K562 (cell line): ENCODE measurements around the gene PEX13. TPM values are rescaled to one million over a fixed set of nuclear protein-coding genes. Genes with fewer than 3 reads are reported as not detected.

Experiments used
- ATF4 ChIP-seq: fragments of 450-650 bp; formaldehyde crosslinking; IDR thresholded peaks from 2 replicates; pipeline ENCODE4 v1.4.0; 2022; ENCODE audit warnings: mild to moderate bottlenecking, moderate library complexity
- BRCA1 ChIP-seq, 2 experiments: fragments of 450-650 bp in 1 of 2; sonication (generic) in 1 of 2; formaldehyde crosslinking in 1 of 2; IDR thresholded peaks; 2 replicates each; pipeline versions ENCODE4 v1.5.0 to v1.6.1; 2017 to 2020; ENCODE audit warnings: mild to moderate bottlenecking in 1 of 2, missing genetic modification reagents in 1 of 2
- CHD4 ChIP-seq: fragments of 200-600 bp; sonication (generic); IDR thresholded peaks from 3 replicates; pipeline ENCODE4 v1.6.1; 2012; ENCODE audit warnings: low read depth, mild to moderate bottlenecking, mixed read lengths, low read length, inconsistent platforms; ENCODE audit not compliant: insufficient read depth, insufficient replicate concordance, poor library complexity, severe bottlenecking
- CTCFL ChIP-seq: IDR thresholded peaks from 2 replicates; pipeline ENCODE4 v1.6.1; 2011; ENCODE audit warnings: borderline replicate concordance, low read depth, mild to moderate bottlenecking, moderate library complexity, low read length; ENCODE audit not compliant: insufficient read depth, poor library complexity, severe bottlenecking
- GATAD2A ChIP-seq: fragments of 450-650 bp; IDR thresholded peaks from 2 replicates; pipeline ENCODE4 v1.6.1; 2017
- GTF3C2 ChIP-seq: IDR thresholded peaks from 3 replicates; pipeline ENCODE4 v1.6.1; 2011; ENCODE audit warnings: borderline replicate concordance, mild to moderate bottlenecking, moderate library complexity; ENCODE audit not compliant: insufficient read length; ENCODE audit errors: extremely low read depth
- KAT7 ChIP-seq: sonication (generic); formaldehyde crosslinking; IDR thresholded peaks from 2 replicates; pipeline ENCODE4 v1.8.0; 2022; ENCODE audit warnings: missing genetic modification reagents, mild to moderate bottlenecking, borderline replicate concordance
- NR2C1 ChIP-seq, 2 experiments: fragments of 450-650 bp; IDR thresholded peaks; 2 replicates each; pipeline ENCODE4 v1.6.1; 2017; ENCODE audit warnings: mild to moderate bottlenecking in 2 of 2, antibody characterized with exemption in 1 of 2, inconsistent platforms in 1 of 2, missing compliant biosample characterization in 1 of 2, missing genetic modification characterization in 1 of 2
- NUFIP1 ChIP-seq: fragments of 450-650 bp; IDR thresholded peaks from 2 replicates; pipeline ENCODE4 v1.6.1; 2018; ENCODE audit not compliant: partially characterized antibody
- PATZ1 ChIP-seq: fragments of 250-450 bp; sonication (Bioruptor Pico); IDR thresholded peaks from 2 replicates; pipeline ENCODE4 v1.5.0; 2020; ENCODE audit warnings: mild to moderate bottlenecking, borderline replicate concordance
- PBX2 ChIP-seq, 2 experiments: IDR thresholded peaks in 1 of 2; conservative IDR thresholded peaks in 1 of 2; 2 replicates each; pipeline ENCODE4 v1.6.1; 2016; ENCODE audit warnings: low read depth in 2 of 2, mild to moderate bottlenecking in 1 of 2, missing compliant biosample characterization in 1 of 2, missing genetic modification characterization in 1 of 2, moderate library complexity in 1 of 2
- PHF20 ChIP-seq: fragments of 450-650 bp; IDR thresholded peaks from 2 replicates; pipeline ENCODE4 v1.6.1; 2018; ENCODE audit not compliant: partially characterized antibody
- SRSF7 ChIP-seq: fragments of 200-400 bp; formaldehyde crosslinking; optimal IDR thresholded peaks from 2 replicates; pipeline ENCODE3; 2017; ENCODE audit warnings: mild to moderate bottlenecking, low read depth, low read length
- TAL1 ChIP-seq: fragments of 450-650 bp; IDR thresholded peaks from 2 replicates; pipeline ENCODE4 v1.6.1; 2016; ENCODE audit warnings: mild to moderate bottlenecking
- THRAP3 ChIP-seq: fragments of 450-650 bp; IDR thresholded peaks from 2 replicates; pipeline ENCODE4 v1.6.1; 2016; ENCODE audit warnings: mild to moderate bottlenecking, inconsistent platforms, borderline replicate concordance
- polyA plus RNA-seq, 8 experiments: library from polyadenylated mRNA; depleted of rRNA in 4 of 8; stranded (reverse) in 5 of 8; unstranded in 3 of 8; fragments of >200 nt; fragmentation: Nextera tagmentation in 2 of 8; fragmentation: Illumina TruSeq in 1 of 8; extraction: Ambion mirVana in 2 of 8; extraction: Trizol in 1 of 8; gene quantifications; 2 replicates each; pipeline versions ENCODE4 v1.2.1 to v1.2.3, GENCODE V29; 2011 to 2014; ENCODE audit warnings: inconsistent platforms in 1 of 8, missing spikeins in 1 of 8
- total RNA-seq, 7 experiments: library from RNA; depleted of rRNA in 6 of 7; stranded (reverse); fragments of >200 nt in 6 of 7; fragmentation: Illumina TruSeq in 2 of 7; extraction: Trizol in 2 of 7; gene quantifications; 2 replicates each; pipeline versions ENCODE4 v1.2.1 to v1.2.3, GENCODE V29; 2011 to 2021; ENCODE audit warnings: low replicate concordance in 1 of 7

The PEX13 gene
- total and polyA plus RNA-seq, 9 of the 15 experiments (the other 6 are each of a cell fraction or from before 2014, with no cell fraction given) = 4.0 to 30.4 (median 18.8) TPM

- TF ChIP-seq CTCFL = no peak
- peak; percentile 97 for TF ChIP-seq PHF20
- TF ChIP-seq SRSF7 = no peak
- TF ChIP-seq CHD4 = no peak
- TF ChIP-seq PATZ1 (CRISPR knock-in tag) = no peak
- TF ChIP-seq GTF3C2 = no peak
- no peak for TF ChIP-seq BRCA1 (IDR thresholded peaks at IDR 0.05)
- no peak for TF ChIP-seq BRCA1 (CRISPR knock-in tag; IDR thresholded peaks at IDR 0.05)
- TF ChIP-seq ATF4 (CRISPR knock-in tag) = no peak
- no peak for TF ChIP-seq NUFIP1
- peak; percentile 94 for TF ChIP-seq GATAD2A
- peak; percentile 39; the same call in 1 of the 2 replicates for TF ChIP-seq THRAP3
- TF ChIP-seq TAL1 = no peak; the same call in 1 of the 2 replicates
- TF ChIP-seq KAT7 (CRISPR knock-in tag) = 0 out of 2 replicates have a peak, but pooled peaks have one; percentile 6
- TF ChIP-seq PBX2 (CRISPR knock-in tag; IDR thresholded peaks at IDR 0.05; ENCODE audit: low read depth) = no peak
- TF ChIP-seq PBX2 (tag; conservative IDR thresholded peaks at IDR 0.05; ENCODE audit: low read depth) = no peak
- peak; percentile 71 for TF ChIP-seq NR2C1 (IDR thresholded peaks at IDR 0.05)
- peak; percentile 75 for TF ChIP-seq NR2C1 (tag; IDR thresholded peaks at IDR 0.05)
Observed at GRCh38 chr2:61017003-61017555, 441 bp upstream of the PEX13 start (continued).
